Panc1 (cell line): ENCODE results near the gene SGMS2.

ENCODE experiments used
- CTCF ChIP-seq: fragments of 450-650 bp; IDR thresholded peaks from 2 replicates; pipeline ENCODE4 v1.5.1; 2017; ENCODE audit warnings: mild to moderate bottlenecking
- POLR2AphosphoS5 ChIP-seq: IDR thresholded peaks from 2 replicates; pipeline ENCODE4 v1.6.1; 2012; ENCODE audit warnings: mild to moderate bottlenecking, low read depth, low read length, moderate library complexity

GRCh38 chr4:107870916-107871786 lies 46.4 kb downstream of the SGMS2 start:
- TF ChIP-seq CTCF (no peak), POLR2AphosphoS5 (no peak)
